Testis (tissue), 3 donors: ENCODE data around the gene KRT2. TPM values are rescaled to one million over a fixed set of nuclear protein-coding genes. Genes with fewer than 3 reads are reported as not detected.

Experiments
- DNase-seq: peaks from one replicate; pipeline ENCODE4 v3.0.0-alpha.2; 2019
- H3K27ac ChIP-seq, 2 donors: fragments of 200-600 bp; sonication (generic); one replicate each; pipeline ENCODE4 v1.5.1; 2019
- H3K27me3 ChIP-seq: fragments of 200-600 bp; sonication (generic); one replicate; pipeline ENCODE4 v1.5.1; 2019
- H3K36me3 ChIP-seq: fragments of 200-600 bp; sonication (generic); one replicate; pipeline ENCODE4 v1.5.1; 2017; ENCODE audit warnings: low read depth; ENCODE audit errors: missing control alignments
- H3K4me1 ChIP-seq: fragments of 200-600 bp; sonication (generic); one replicate; pipeline ENCODE4 v1.5.1; 2019
- H3K4me3 ChIP-seq, 2 donors: fragments of 200-600 bp; sonication (generic); one replicate each; pipeline ENCODE4 v1.5.1; 2017 to 2019
- H3K9me3 ChIP-seq: fragments of 200-600 bp; sonication (generic); one replicate; pipeline ENCODE4 v1.5.1; 2017
- CTCF ChIP-seq, 3 experiments: fragments of 450-650 bp in 2 of 3; fragments of 200-600 bp in 1 of 3; sonication (generic) in 1 of 3; IDR thresholded peaks; one replicate each; pipeline ENCODE4 v1.5.1; 2016 to 2019; ENCODE audit warnings: antibody characterized with exemption in 3 of 3, mild to moderate bottlenecking in 2 of 3, moderate library complexity in 1 of 3
- POLR2A ChIP-seq: fragments of 450-650 bp; IDR thresholded peaks from one replicate; pipeline ENCODE4 v1.6.1; 2017; ENCODE audit warnings: antibody characterized with exemption, mild to moderate bottlenecking, moderate library complexity
- WGBS, 2 donors: methylation state at CpG; one replicate each; pipeline ENCODE4 v1.1.5; 2018; 5-methylcytosine and 5-hydroxymethylcytosine counted together
- intact Hi-C: fragments of 100-400 bp; cut with DNase I; formaldehyde crosslinking; loops from one replicate; pipeline ENCODE4 v1.15.1; 2023; ENCODE audit warnings: low total_unique reads
- polyA plus RNA-seq: library from polyadenylated mRNA; stranded (reverse); fragments of 350-450 nt; fragmentation: Illumina TruSeq; extraction: RNeasy Lipid Tissue Mini Kit (QIAGEN cat#74804); gene quantifications from one replicate; pipeline ENCODE4 v1.2.3, GENCODE V29; 2014; ENCODE audit warnings: low read depth, low replicate concordance; ENCODE audit not compliant: insufficient read depth
- total RNA-seq, 2 donors: library from RNA; depleted of rRNA; stranded (reverse); fragments of >200 nt; gene quantifications; one replicate each; pipeline ENCODE4 v1.2.3, GENCODE V29; 2016

KRT2 gene
- total and polyA plus RNA-seq, 3 donors from 2014 or later = not detected

GRCh38 chr12:52682938-52683574 lies 31.0 kb upstream of the KRT2 start:
- no peak overlapping the region for H3K27ac ChIP-seq
- TF ChIP-seq CTCF (IDR thresholded peaks at IDR 0.05) (no peak), POLR2A (no peak)
- no peaks in the 10 kb centered on the region for H3K9me3 ChIP-seq
- no peak overlapping the region for H3K4me3 ChIP-seq
- peaks cover 5% of the 10 kb centered on the region for H3K4me1 ChIP-seq
- DNase-seq = peak; percentile 27
- H3K36me3 ChIP-seq = no peaks in the 10 kb centered on the region
- 52 to 62% methylated on average over 4 of the region's 4 CpGs for WGBS, 2 donors
- intact Hi-C loops = no loop called here
- H3K27me3 ChIP-seq = no peaks in the 10 kb centered on the region

- Histone ChIP-seq H3K27ac (no peak overlapping the region), H3K36me3 (no peaks in the 10 kb centered on the region), H3K27me3 (no peaks in the 10 kb centered on the region), H3K4me3 (no peak overlapping the region), H3K4me1 (peaks cover 5% of the 10 kb centered on the region), H3K9me3 (no peaks in the 10 kb centered on the region)
- 64 to 72% methylated on average over 2 of the region's 2 CpGs for WGBS, 2 donors
- intact Hi-C loops = no loop called here
- no peak for DNase-seq
- no peak for TF ChIP-seq POLR2A
- no peak for TF ChIP-seq CTCF (IDR thresholded peaks at IDR 0.05)
Observed at GRCh38 chr12:52682381-52682660, 30.3 kb upstream of the KRT2 start.

GRCh38 chr12:52681526-52682380 lies 29.7 kb upstream of the KRT2 start:
- no peak for TF ChIP-seq POLR2A
- no peak for TF ChIP-seq CTCF (IDR thresholded peaks at IDR 0.05)
- WGBS, 2 donors = 73 to 80% methylated on average over 12 of the region's 12 CpGs
- Histone ChIP-seq H3K4me1 (peaks cover 5% of the 10 kb centered on the region), H3K9me3 (no peaks in the 10 kb centered on the region), H3K27me3 (no peaks in the 10 kb centered on the region), H3K27ac (no peak overlapping the region), H3K36me3 (no peaks in the 10 kb centered on the region), H3K4me3 (no peak overlapping the region)
- DNase-seq = no peak
- intact Hi-C loops = no loop called here

GRCh38 chr12:52680363-52680762 lies 28.4 kb upstream of the KRT2 start, which contains the start of gene KRT1:
Gene KRT1, minus strand, starts transcription at chr12:52680407. Its CDS starts 59 bp downstream, at chr12:52680348.
- Histone ChIP-seq H3K9me3 (no peaks in the 10 kb centered on the region), H3K36me3 (no peaks in the 10 kb centered on the region), H3K4me1 (peaks cover 5% of the 10 kb centered on the region), H3K27me3 (no peaks in the 10 kb centered on the region), H3K27ac (no peak within 1 kb of the TSS), H3K4me3 (no peak within 1 kb of the TSS)
- no peak for DNase-seq
- 92 to 97% methylated on average over 3 of the region's 3 CpGs for WGBS, 2 donors
- no peak for TF ChIP-seq POLR2A
- TF ChIP-seq CTCF (IDR thresholded peaks at IDR 0.05) = no peak
- intact Hi-C loops = no loop called here
